RPMI8226 (cell line): Measurements from ENCODE around the gene FAM199X.

Experiments
- DNase-seq: peaks from one replicate; pipeline ENCODE4 v3.0.0-alpha.2; 2015

The FAM199X gene

DNA sequence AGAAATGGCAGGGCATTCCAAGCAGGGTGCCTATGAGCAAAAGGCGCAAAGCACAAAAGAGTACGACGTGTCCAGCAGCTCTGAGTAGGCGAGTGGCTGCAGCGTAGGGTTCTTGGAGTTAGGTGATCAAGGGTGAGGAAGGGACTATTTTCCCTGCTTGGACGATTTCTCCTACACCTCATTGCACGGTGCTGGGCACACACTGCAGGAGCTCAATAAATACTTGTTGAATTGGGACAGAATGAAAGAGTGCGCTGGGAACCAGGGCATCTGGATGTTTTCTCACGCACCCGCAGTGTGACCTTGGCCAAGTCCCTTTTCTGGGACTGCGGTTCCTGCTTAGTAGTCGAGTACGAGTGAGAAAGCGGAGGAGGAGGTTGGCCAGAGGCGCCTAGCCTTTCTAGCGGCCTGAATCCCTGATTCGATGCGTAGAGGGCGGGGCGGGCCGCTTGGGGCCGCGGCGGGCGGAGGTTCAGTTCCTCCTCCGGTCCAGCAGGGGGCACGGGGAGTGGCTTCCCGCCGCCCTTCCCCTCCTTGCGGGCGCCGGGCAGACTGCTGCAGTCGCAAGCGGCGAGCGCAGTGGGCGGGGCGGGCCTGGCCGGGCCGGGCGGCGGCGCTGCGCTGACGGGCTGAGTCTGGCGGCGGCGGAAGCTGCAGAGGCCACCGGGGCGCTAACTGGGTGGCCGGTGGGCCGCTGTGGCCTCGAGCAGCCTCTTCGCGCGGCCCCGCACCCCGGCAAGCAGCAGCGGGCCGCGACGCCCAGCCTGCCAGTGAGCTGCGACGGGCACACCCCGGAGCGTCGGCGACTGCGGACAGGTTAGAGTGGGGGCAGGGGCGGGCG lies at the start of gene FAM199X:
TSS of gene FAM199X (plus strand) at position 560 of the 841 bp plus-strand sequence. CDS start 333 bp downstream, outside the sequence.
- peak; percentile 90 for DNase-seq

- no peak for DNase-seq
Observed at GRCh38 chrX:104117759-104118158, 48.5 kb upstream of the FAM199X start.

- no peak for DNase-seq
Observed at GRCh38 chrX:104118765-104119164, 47.5 kb upstream of the FAM199X start.

DNA sequence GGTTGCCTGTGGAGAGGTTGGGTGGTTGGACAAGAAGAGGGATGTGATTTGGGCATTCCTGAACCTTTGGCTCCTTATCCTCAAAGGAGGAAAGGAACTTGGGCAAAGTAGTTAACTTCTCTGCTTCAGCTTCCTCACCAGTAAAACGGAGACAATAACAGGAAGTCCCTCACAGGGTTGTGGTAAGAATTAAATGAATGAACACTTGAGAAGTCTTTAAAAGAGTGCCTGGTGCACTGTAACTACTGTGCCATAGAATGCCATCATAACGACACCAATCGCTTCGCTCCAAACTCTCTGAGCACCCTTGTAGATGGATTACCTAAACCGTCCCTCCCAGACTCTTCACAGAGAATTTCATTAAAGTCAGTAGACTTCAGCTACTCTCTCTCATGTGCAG lies 43.4 kb upstream of the FAM199X start:
- no peak for DNase-seq

- no peak for DNase-seq
Observed at GRCh38 chrX:104126856-104127255, 39.4 kb upstream of the FAM199X start.

DNA sequence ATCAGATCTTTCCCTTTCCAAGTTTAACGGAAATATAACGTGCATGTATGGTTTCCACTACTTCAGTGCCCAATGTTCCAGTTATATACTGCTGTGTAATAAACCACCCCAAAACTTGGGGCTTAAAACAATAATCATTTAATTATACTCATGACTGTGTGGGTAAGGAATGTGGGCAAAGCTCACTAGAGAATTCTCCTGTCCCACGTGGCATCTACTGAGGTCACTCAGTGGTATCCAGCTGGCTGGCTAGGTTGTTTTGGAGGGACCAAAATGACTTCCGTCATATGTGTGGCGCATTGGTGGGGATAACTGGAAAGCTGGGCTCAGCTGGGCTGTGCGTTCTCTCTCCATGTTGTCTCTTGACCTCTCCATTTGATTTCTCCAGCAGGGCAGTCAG lies 35.4 kb upstream of the FAM199X start:
- DNase-seq, result no peak

GRCh38 chrX:104134583-104135261 lies 31.5 kb upstream of the FAM199X start:
- DNase-seq, result no peak

DNA sequence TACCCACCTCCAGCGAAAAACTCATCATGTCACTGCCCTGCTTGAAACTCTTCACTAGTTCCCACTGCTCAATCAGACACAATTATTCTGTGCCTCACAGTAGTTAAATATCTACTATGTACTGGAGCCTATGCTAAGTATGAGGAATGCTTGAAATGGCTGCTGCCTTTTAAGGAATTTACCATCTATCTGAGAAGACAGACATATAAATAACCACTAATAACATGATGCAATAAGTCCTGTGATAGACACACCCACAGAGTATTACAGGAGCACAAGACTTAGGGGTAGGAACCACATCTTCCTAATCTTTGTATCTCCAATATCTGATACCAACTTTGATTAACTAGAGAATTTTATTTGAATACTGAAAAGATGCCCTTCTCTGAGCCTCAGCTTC lies 30.6 kb upstream of the FAM199X start:
- no peak for DNase-seq

DNA sequence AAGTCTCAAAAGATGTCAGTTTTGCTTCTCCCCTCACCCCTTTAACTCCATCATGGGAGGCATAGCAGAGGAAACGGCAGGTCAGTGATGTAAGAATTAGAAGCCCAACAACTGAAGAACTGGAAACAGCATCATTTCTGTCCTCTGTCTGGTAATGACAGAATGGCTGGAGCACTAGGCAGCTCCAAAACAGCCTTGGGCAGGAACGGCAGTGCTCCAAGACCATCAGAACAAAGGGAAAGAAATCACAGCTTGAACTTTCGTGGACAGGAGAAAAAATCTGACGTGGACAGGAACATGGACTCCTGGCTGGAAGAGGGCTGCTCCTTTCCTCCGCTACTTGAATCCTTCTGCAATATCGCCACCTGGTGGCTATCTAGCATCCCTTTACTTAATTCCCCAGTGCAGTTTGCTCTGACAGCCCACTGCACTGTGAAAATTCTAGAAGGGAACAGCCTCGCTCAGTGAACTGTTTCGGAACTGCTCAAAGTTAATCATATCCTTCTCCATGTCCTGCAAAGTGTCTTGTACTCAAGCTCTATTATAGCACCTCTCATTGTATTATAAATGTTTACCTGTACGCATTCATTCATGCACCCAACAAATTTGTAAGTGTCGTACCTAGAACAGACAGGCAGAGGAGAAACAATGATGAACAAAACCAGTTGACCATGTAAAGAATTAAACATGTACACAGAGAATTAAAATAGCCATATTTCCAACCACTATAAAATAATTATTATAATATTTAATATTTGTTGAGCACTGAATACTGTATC lies 29.8 kb upstream of the FAM199X start:
- peak; percentile 64 for DNase-seq

GRCh38 chrX:104137496-104137895 lies 28.8 kb upstream of the FAM199X start:
- DNase-seq, result no peak

- no peak for DNase-seq
Observed at GRCh38 chrX:104141087-104141760, 25.0 kb upstream of the FAM199X start.

DNA sequence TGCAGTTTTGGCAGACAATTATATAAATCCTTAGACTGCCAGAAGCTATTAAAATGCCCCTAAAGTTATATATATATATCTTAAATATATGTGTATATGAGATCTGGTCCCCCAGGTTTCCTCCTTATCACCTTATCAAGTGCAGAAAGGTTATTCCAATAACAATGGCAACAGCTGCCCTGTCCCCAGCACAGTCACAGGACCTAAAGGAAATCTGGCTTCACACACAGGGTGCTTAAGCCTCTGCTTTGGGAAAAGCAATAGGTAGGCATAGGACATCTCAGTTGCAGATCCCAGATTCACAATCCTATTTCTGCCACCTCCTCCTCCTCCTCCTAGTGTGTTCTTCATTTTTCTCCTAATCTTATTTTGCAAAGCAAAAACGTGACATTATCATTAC lies 15.2 kb upstream of the FAM199X start:
- no peak for DNase-seq

DNA sequence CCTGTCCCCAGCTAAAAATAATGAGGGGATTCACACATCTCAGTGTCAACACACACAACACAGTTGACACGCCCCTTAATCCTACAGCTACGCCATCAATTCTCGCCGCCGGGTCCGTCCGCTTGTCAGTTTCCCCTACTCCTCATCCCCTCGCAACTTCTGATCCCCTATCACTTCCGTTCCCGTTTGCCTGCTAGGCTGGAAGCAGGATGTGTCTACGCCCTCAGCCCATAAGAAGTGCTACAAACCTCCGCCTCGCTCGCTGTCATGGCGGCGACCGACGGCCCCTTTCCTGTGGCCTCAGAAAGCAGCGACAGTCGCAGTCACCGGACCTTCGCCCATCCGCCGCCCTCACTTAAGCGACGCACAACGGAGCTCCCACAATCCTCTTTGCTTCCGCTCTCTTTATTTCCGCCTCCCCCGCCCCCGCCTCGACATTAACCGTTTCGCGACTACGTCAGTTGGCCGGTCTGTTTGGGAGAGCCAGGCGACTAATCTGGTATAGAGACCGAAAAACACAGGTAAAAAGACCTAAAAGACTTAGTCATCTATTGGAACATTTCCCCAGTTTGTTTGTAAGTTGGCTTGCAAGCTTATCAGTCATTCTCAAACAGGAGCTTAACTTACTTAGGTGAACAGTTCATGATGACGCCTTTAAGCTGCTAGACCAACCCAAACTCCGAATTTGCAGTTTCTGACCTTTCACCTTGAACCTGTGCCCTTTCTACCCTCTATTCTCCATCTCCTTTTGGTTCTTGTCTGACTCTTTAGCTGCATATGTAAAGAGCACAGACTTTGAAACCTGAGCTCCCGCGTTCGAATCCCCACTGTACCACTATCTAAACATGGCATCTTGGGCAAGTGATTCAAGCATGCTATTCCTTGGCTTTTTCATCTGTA lies 9.4 kb upstream of the FAM199X start, which contains the start of gene SLC25A53:
TSS of gene SLC25A53 (minus strand) at position 380 of the 900 bp plus-strand sequence. CDS start 51,752 bp downstream, outside the sequence.
- peak; percentile 85 for DNase-seq

- DNase-seq, result no peak
Observed at GRCh38 chrX:104166735-104167436, 633 bp downstream of the FAM199X start.

- no peak for DNase-seq
Observed at GRCh38 chrX:104168127-104168526, 1.9 kb downstream of the FAM199X start.

DNA sequence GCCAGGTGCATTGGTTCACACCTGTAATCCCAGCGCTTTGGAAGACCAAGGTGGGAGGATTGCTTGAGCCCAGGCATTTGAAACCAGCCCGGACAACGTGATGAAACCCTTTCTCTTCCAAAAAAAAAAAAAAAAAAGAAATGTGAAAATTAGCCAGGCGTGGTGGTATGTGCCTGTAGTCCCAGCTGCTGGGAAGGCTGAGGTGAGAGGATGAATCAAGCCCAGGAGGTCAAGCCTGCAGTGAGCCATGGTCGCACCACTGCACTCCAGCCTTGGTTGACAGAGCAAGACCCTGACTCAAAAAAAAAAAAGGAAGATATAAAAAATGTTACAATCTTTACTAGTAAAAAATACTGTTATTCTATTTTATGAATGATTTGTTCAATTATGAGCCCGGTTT lies 5.9 kb downstream of the FAM199X start:
- DNase-seq, result no peak

DNA sequence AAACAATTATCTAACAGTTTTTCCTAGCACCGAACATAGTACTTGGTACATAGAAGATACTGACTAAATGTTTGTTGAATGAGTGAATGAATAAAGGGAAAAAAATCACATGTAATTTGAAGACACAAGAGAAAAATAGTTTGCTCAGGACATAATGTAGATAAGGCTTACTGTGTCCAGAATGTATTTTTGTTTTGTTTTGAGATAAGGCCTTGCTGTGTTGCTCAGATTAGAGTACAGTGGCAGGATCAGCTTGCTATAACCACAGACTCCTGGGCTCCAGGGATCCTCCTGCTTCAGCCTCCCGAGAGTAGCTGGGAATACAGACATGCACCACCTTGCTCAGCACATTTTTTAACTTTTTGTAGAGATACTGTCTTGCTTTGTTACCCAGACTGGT lies 6.5 kb downstream of the FAM199X start:
- no peak for DNase-seq

DNA sequence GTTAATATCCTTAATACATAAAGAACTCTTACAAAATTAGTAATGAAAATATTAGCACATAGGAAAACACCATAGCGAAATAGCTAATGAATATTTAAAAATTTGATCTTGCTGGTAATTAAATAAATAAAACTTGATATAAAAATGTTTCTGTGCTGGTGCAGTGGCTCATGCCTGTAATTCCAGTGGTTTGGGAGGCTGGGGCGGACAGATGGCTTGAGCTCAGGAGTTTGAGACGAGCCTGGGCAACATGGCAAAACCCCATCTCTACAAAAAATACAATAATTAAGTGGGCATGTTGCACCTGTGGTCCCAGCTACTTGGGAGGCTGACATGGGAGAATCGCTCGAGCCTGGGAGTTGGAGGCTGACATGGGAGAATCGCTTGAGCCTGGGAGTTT lies 7.6 kb downstream of the FAM199X start:
- DNase-seq, result no peak

- DNase-seq, result no peak
Observed at GRCh38 chrX:104183685-104184084, 17.4 kb downstream of the FAM199X start.

DNA sequence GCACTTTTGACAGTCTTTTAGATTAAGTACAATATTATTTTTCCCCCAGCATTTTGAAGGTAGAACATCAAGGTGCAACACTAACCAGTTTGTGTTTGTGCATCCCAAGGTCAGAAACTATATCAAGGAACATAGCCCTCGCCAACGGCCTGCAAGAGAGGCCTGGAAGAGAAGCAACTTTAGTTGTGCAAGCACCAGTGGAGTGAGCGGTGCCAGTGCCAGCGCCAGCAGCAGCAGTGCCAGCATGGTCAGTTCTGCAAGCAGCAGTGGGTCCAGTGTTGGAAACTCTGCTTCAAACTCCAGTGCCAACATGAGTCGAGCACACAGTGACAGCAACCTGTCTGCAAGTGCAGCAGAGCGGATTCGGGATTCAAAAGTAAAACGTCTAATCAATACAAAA lies 21.7 kb downstream of the FAM199X start:
- DNase-seq, result no peak

- no peak for DNase-seq
Observed at GRCh38 chrX:104189837-104190236, 23.6 kb downstream of the FAM199X start.
